T-helper 9 cell (primary cell): ENCODE measurements around the gene ZAP70.
"Not testable (repeated sequence)": the region's sequence is repeated elsewhere in the genome, so short reads cannot be mapped to it uniquely, and the experiment has no call there.

ENCODE experiments used
- DNase-seq: peaks from one replicate; pipeline ENCODE4 v3.0.0-alpha.2; 2020

The ZAP70 gene

GRCh38 chr2:97699765-97700444 is 13.5 kb upstream of the ZAP70 start:
- DNase-seq = peak; percentile 50

GRCh38 chr2:97701186-97701585 is 12.2 kb upstream of the ZAP70 start:
- no peak for DNase-seq

- no peak for DNase-seq
These were observed 11.4 kb upstream of the ZAP70 start for GRCh38 chr2:97701851-97702465.

GRCh38 chr2:97702731-97703470 is 10.5 kb upstream of the ZAP70 start:
- DNase-seq = no peak

GRCh38 chr2:97703741-97704140 is 9.6 kb upstream of the ZAP70 start:
- no peak for DNase-seq

GRCh38 chr2:97704989-97705388 is 8.4 kb upstream of the ZAP70 start:
- no peak for DNase-seq

GRCh38 chr2:97706112-97706511 is 7.3 kb upstream of the ZAP70 start:
- DNase-seq = no peak

GRCh38 chr2:97706708-97707345 is 6.5 kb upstream of the ZAP70 start:
- DNase-seq = no peak

GRCh38 chr2:97707362-97708047 is 5.9 kb upstream of the ZAP70 start:
- DNase-seq = no peak

GRCh38 chr2:97708048-97708380 is 5.4 kb upstream of the ZAP70 start:
- DNase-seq = no peak

- no peak for DNase-seq
These were observed 4.8 kb upstream of the ZAP70 start for GRCh38 chr2:97708608-97709007.

- DNase-seq = no peak
These were observed 2.0 kb upstream of the ZAP70 start for GRCh38 chr2:97711394-97711711.

- not testable (repeated sequence) for DNase-seq
These were observed 1.2 kb upstream of the ZAP70 start for GRCh38 chr2:97712175-97712574.

GRCh38 chr2:97712693-97713295 is 582 bp upstream of the ZAP70 start:
- DNase-seq = peak; percentile 34

- no peak for DNase-seq
These were observed 941 bp downstream of the ZAP70 start for GRCh38 chr2:97714084-97714949.

- DNase-seq = no peak
These were observed 1.7 kb downstream of the ZAP70 start for GRCh38 chr2:97714950-97715652.

GRCh38 chr2:97715951-97716694 is 2.7 kb downstream of the ZAP70 start:
- DNase-seq = no peak

- DNase-seq = no peak
These were observed 3.6 kb downstream of the ZAP70 start for GRCh38 chr2:97716695-97717612.

GRCh38 chr2:97717613-97717995 is 4.2 kb downstream of the ZAP70 start:
- no peak for DNase-seq
